KOPT-K1 (cell line): ENCODE measurements around the gene HACD2.

Source experiments
- H3K27ac ChIP-seq: fragments of 200-600 bp; sonication (generic); 2 replicates; pipeline ENCODE4 v1.5.1; 2016; ENCODE audit warnings: antibody characterized with exemption, mild to moderate bottlenecking, low read depth, low read length; ENCODE audit not compliant: poor library complexity, severe bottlenecking
- H3K36me3 ChIP-seq: fragments of 200-600 bp; sonication (generic); 2 replicates; pipeline ENCODE4 v1.5.1; 2017; ENCODE audit warnings: antibody characterized with exemption, mild to moderate bottlenecking, low read length, moderate library complexity; ENCODE audit not compliant: insufficient read depth
- H3K9me3 ChIP-seq: fragments of 200-600 bp; sonication (generic); 2 replicates; pipeline ENCODE4 v1.5.1; 2017; ENCODE audit warnings: antibody characterized with exemption, low read length, mild to moderate bottlenecking; ENCODE audit not compliant: insufficient read depth, poor library complexity, severe bottlenecking

HACD2 gene

GRCh38 chr3:123479891-123480290, 105.0 kb downstream of the HACD2 start:
- no peaks in the 10 kb centered on the region for H3K9me3 ChIP-seq
- no peaks in the 10 kb centered on the region for H3K36me3 ChIP-seq
- no peak overlapping the region for H3K27ac ChIP-seq

DNA sequence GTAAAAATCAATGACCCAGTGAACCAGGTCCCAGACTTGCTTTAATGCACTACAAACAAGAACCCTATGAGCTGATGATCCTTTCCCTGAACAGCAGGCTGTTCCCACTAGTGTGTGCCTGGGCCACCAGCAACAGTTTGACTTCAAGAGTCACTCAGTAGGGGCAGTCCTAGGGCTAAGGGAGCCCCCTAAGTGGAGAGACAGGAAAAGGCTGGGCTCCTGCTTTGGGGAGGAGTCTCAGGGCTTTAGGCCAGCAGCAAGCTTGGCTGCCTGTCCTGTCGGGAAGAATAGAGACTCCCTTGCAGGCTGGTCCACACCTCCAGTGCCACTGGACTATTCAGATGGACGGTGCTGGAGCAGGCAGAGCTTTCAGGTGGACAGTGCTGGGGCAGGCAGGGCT, 106.5 kb downstream of the HACD2 start:
- H3K36me3 ChIP-seq, result no peaks in the 10 kb centered on the region
- H3K27ac ChIP-seq, result no peak overlapping the region
- H3K9me3 ChIP-seq, result no peaks in the 10 kb centered on the region

DNA sequence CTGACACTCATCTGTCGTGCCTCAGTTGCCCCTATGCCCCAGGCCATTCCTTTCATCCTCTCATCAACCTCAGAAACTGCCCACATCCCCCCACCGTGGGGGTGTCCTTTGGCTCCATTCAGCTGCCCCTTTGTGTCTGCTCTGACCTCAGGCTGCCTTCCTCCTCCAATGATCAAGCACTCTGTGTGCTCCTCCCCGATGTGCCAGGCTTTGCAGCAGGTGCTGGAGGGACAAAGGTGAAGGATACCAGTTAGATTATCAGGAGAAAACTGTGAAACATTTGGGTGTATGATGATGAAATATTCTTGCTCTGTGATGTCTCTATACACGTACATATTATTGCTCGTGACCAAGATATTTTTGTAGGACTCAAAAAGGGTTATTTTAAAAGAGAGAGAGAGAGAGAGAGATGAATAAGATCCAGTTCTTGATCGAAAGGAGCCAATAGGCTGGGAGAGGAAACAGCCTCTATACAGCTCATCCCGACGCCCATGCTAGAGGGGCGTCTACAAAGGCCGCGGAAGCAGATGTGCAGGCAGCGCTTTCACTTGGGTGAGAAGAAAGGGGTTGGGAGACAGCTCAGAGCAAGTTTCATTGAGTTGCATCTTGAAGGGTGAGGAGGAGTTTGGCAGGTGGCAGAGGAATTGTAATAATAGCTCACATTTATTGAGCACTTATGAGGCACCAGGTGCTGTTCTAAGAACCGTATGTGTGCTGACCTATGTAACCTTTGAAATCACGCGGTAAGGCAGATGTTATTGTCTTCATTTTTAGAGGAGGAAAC, 107.7 kb downstream of the HACD2 start:
- no peaks in the 10 kb centered on the region for H3K36me3 ChIP-seq
- no peaks in the 10 kb centered on the region for H3K9me3 ChIP-seq
- no peak overlapping the region for H3K27ac ChIP-seq

DNA sequence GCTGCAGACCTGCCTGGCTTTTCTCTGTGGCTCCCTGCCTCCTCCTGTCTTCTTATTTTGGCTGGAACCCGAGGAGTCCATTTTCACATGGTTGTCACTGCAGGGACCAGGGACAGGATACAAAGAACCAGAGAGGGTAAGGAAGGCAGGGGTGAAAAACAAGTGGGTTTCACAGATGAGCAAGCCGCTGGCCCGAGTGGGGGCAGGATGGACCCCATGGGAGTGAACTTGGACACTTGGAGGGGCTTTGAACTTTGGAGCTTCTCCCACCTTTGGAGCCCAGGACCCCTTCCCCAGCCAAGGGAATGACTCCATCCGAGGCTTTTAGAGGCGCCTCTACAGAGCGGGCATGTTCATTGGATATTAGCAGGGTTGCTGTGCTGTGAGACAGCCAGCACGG, 109.1 kb downstream of the HACD2 start:
- H3K9me3 ChIP-seq, result no peaks in the 10 kb centered on the region
- no peaks in the 10 kb centered on the region for H3K36me3 ChIP-seq
- H3K27ac ChIP-seq, result no peak overlapping the region

DNA sequence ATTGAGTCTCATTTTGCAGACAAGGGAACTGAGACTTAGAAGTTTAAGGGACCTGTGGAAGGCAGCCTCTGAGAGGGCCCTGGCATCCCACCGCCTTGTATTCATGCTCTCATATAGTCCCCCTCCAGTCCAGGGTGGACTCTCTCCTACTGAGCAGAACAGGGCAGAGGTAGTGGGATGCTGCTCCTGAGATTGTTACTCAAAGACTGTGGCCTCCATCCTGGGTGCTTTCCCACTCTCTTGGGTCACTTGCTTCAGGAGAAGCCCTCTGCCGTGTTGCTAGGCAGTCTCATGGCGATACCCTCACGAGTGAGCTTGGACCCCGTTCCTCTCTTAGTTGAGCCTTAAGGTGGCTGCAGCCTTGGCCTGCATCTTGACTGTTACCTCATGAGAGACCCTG, 113.7 kb downstream of the HACD2 start:
- no peaks in the 10 kb centered on the region for H3K36me3 ChIP-seq
- H3K27ac ChIP-seq, result no peak overlapping the region
- no peaks in the 10 kb centered on the region for H3K9me3 ChIP-seq

GRCh38 chr3:123469323-123469995, 115.4 kb downstream of the HACD2 start:
- Histone ChIP-seq H3K9me3 (no peaks in the 10 kb centered on the region), H3K27ac (no peak overlapping the region), H3K36me3 (no peaks in the 10 kb centered on the region)

- Histone ChIP-seq H3K9me3 (no peaks in the 10 kb centered on the region), H3K27ac (no peak overlapping the region), H3K36me3 (no peaks in the 10 kb centered on the region)
Observed at GRCh38 chr3:123467046-123467445, 117.8 kb downstream of the HACD2 start.

DNA sequence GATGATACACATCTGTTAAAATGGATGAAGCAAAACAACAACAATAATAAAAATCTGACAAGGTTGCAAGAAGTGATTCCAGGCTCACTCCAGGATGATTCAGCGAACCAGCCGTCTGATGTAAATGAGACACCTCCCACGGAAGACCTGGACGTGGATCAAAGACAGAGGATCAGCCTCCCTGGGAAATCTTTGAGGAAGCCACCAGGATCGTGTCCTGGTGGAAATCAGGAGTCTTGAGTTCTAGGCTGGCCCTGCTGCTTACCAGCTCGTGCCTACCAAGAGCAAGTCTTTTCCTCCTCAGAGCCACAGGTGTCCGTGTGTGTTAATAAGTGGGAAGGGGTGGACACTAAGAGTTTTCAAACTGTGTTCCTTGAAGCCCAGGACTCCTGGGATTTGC, 120.6 kb downstream of the HACD2 start:
- H3K27ac ChIP-seq, result no peak overlapping the region
- H3K36me3 ChIP-seq, result no peaks in the 10 kb centered on the region
- H3K9me3 ChIP-seq, result no peaks in the 10 kb centered on the region

GRCh38 chr3:123459862-123460261, 125.0 kb downstream of the HACD2 start:
- H3K9me3 ChIP-seq, result no peaks in the 10 kb centered on the region
- H3K27ac ChIP-seq, result no peak overlapping the region
- H3K36me3 ChIP-seq, result no peaks in the 10 kb centered on the region

- H3K9me3 ChIP-seq, result no peaks in the 10 kb centered on the region
- no peak overlapping the region for H3K27ac ChIP-seq
- H3K36me3 ChIP-seq, result no peaks in the 10 kb centered on the region
Observed at GRCh38 chr3:123458255-123458654, 126.6 kb downstream of the HACD2 start.

DNA sequence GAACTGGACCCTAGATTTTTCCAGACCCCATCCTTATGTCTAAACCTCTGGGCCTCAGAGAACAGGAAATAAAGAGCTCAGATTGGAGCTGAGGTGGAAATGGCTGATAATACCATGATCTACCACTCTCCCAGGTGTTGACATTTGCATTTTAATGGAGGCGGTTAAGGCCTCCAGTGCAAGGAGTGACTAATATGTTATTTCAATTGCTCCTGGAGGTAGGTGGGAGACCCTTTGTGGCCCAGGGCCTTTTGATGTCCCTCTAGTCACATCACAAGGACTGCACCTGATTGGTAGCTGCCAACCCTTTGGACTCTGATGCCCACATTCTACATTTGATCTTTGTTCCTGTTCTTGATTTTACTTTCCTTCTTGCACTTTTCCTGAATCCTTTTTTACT, 127.0 kb downstream of the HACD2 start:
- H3K36me3 ChIP-seq, result no peaks in the 10 kb centered on the region
- no peak overlapping the region for H3K27ac ChIP-seq
- no peaks in the 10 kb centered on the region for H3K9me3 ChIP-seq

DNA sequence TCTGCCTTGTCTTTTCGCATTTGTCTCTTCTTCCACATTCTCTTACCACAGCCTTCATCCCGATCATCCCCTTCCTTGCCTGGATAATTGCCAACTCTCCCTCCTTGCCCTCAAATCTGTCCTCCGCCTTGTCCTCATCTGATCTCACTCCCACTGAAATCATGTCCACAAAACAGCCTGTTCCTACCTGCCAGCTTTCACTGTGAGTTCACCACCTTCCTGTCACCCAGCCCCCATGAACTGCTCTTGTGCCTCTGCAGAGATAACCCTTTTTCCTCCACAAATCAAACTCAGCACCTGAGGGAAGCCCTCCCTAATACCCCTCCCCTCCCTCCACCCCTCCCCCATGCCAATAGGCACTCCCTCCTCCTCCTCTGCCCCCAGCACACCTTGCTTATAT, 131.2 kb downstream of the HACD2 start:
- Histone ChIP-seq H3K9me3 (peaks cover 2% of the 10 kb centered on the region), H3K27ac (no peak overlapping the region), H3K36me3 (no peaks in the 10 kb centered on the region)

DNA sequence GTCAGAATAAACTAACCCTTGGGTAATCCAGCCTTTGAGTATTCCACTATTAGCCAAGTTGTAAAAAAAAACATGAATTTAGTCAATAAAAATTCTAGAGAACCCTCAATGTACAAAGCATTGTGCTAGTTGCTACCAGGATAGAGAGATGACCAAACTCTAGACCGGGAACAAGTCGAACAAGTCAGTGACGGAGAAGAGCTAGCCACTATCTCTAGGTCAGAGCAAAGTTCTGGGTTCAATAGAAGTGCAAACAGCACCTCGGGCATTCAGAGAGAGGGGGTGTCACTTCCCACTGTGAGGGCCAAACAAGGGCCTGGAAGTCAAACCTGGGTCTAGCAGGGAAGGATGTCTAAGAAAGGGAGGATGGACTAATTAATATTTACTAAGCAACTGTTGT, 133.7 kb downstream of the HACD2 start:
- Histone ChIP-seq H3K36me3 (no peaks in the 10 kb centered on the region), H3K27ac (no peak overlapping the region), H3K9me3 (peaks cover 4% of the 10 kb centered on the region)

GRCh38 chr3:123449997-123450604, 134.8 kb downstream of the HACD2 start:
- Histone ChIP-seq H3K27ac (no peak overlapping the region), H3K9me3 (peaks cover 4% of the 10 kb centered on the region), H3K36me3 (no peaks in the 10 kb centered on the region)

DNA sequence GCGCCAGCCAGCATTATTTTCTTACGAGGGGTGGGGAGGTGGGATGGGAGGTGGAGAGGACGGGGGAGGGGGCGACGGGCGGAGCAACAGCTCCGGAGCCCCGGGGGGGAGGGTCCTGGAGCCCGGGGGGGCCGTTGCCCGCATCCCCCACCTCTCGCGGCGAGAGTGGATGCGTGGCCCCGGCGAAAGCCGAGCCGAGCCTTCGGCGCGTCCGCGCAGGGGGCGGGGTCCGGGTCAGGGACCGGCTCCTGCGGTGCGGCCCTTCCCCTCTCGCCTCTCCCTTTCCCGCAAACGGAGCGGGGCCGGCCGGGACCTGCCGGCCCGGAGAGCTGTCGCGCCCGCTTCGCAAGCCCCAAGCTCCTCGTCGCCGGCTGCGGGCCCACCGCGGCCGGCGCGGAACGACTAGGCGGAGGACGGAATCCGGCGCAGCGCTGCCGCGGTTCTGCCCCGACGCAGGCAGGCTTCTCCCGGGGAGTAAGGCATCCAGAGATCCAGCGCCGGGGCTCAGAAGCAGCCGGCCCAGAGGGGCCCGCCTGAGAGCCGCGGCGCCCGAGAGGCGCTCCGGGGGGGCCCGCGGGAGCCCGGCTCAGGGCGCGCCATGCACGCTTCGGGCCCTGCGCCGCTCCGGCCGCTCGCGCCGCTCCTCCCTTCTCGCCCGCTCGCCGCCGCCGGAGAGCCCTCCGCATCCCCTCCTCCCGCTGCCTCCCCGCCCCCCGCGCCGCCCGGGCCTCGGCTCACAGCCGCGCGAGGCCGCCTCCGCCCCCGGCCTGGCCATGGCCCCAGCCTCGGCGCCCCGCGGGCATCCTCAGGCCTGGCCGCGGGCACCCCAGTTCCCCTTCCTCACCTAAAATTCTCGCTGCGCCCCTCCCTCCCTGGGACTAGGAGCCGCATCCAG, 135.5 kb downstream of the HACD2 start:
- Histone ChIP-seq H3K9me3 (peaks cover 4% of the 10 kb centered on the region), H3K36me3 (no peaks in the 10 kb centered on the region), H3K27ac (no peak overlapping the region)
